Tibial nerve (tissue), 4 donors: Measurements from ENCODE around the gene IKZF1. TPM values are rescaled to one million over a fixed set of nuclear protein-coding genes. Genes with fewer than 3 reads are reported as not detected.

Source experiments
- DNase-seq, 2 donors: peaks; one replicate each; pipeline ENCODE4 v3.0.0-alpha.2; 2019; ENCODE audit warnings: low spot score in 2 of 2
- H3K27ac ChIP-seq, 4 donors: fragments of 200-600 bp; sonication (generic) in 3 of 4; one replicate each; pipeline ENCODE4 v1.5.1; 2017 to 2019; ENCODE audit warnings: mild to moderate bottlenecking in 1 of 4
- H3K27me3 ChIP-seq, 2 donors: fragments of 200-600 bp; sonication (generic) in 1 of 2; one replicate each; pipeline versions ENCODE4 v1.5.1 to v1.6.0; 2017 to 2019
- H3K36me3 ChIP-seq, 3 donors: fragments of 200-600 bp; sonication (generic); one replicate each; pipeline ENCODE4 v1.5.1; 2018 to 2019
- H3K4me1 ChIP-seq, 4 donors: fragments of 200-600 bp; sonication (generic) in 3 of 4; one replicate each; pipeline ENCODE4 v1.5.1; 2017 to 2019
- H3K4me3 ChIP-seq, 4 donors: fragments of 200-600 bp; sonication (generic) in 3 of 4; one replicate each; pipeline ENCODE4 v1.5.1; 2017 to 2019; ENCODE audit warnings: mild to moderate bottlenecking in 1 of 4, moderate library complexity in 1 of 4
- H3K9me3 ChIP-seq, 4 donors: fragments of 200-600 bp; sonication (generic) in 3 of 4; one replicate each; pipeline ENCODE4 v1.5.1; 2017 to 2019
- CTCF ChIP-seq, 5 experiments: fragments of 200-600 bp in 3 of 5; fragments of 450-650 bp in 2 of 5; sonication (generic) in 3 of 5; IDR thresholded peaks; one replicate each; pipeline ENCODE4 v1.5.1; 2016 to 2019; ENCODE audit warnings: antibody characterized with exemption in 5 of 5, mild to moderate bottlenecking in 3 of 5, moderate library complexity in 2 of 5
- EP300 ChIP-seq, 2 donors: sonication (generic); formaldehyde crosslinking; IDR thresholded peaks; one replicate each; pipeline ENCODE4 v1.6.1; 2017; ENCODE audit warnings: antibody characterized with exemption in 2 of 2, mild to moderate bottlenecking in 1 of 2
- POLR2A ChIP-seq, 2 donors: fragments of 450-650 bp; IDR thresholded peaks; one replicate each; pipeline ENCODE4 v1.6.1; 2017; ENCODE audit warnings: antibody characterized with exemption in 2 of 2, mild to moderate bottlenecking in 2 of 2, moderate library complexity in 2 of 2
- WGBS, 2 donors: methylation state at CpG; one replicate each; pipeline ENCODE4 v1.1.5; 2018; 5-methylcytosine and 5-hydroxymethylcytosine counted together
- total RNA-seq, 4 donors: library from RNA; depleted of rRNA; stranded (reverse); fragments of >200 nt; gene quantifications; one replicate each; pipeline ENCODE4 v1.1.0, GENCODE V29; 2016

The IKZF1 gene
- total RNA-seq, 4 donors from 2014 or later = 9.6 to 32.1 (median 20.7) TPM

GRCh38 chr7:50287129-50287528 is 17.4 kb upstream of the IKZF1 start:
- 83 to 100% methylated on average over 1 of the region's 1 CpG for whole genome bisulfite sequencing, 2 donors

GRCh38 chr7:50292165-50292757 is 12.3 kb upstream of the IKZF1 start:
- Histone ChIP-seq H3K4me1 (no peaks in the 10 kb centered on the region), H3K27ac (no peak overlapping the region), H3K9me3 (no peaks in the 10 kb centered on the region), H3K4me3 (no peak overlapping the region), H3K27me3 (no peaks in the 10 kb centered on the region), H3K36me3 (no peaks in the 10 kb centered on the region)
- no peak for TF ChIP-seq POLR2A (IDR thresholded peaks at IDR 0.05)
- TF ChIP-seq CTCF (IDR thresholded peaks at IDR 0.05) = no peak
- no peak for TF ChIP-seq EP300 (IDR thresholded peaks at IDR 0.05)
- no peak for DNase-seq

More at GRCh38 chr7:50287129-50287528, 17.4 kb upstream of the IKZF1 start:
- Histone ChIP-seq H3K27ac (no peak overlapping the region), H3K27me3 (no peaks in the 10 kb centered on the region), H3K4me3 (no peak overlapping the region), H3K4me1 (no peaks in the 10 kb centered on the region), H3K9me3 (no peaks in the 10 kb centered on the region), H3K36me3 (no peaks in the 10 kb centered on the region)
- TF ChIP-seq CTCF (IDR thresholded peaks at IDR 0.05) (no peak), POLR2A (IDR thresholded peaks at IDR 0.05) (no peak), EP300 (IDR thresholded peaks at IDR 0.05) (no peak)
- DNase-seq = no peak

GRCh38 chr7:50292763-50293162 is 11.8 kb upstream of the IKZF1 start:
- Histone ChIP-seq H3K27ac (no peak overlapping the region), H3K9me3 (no peaks in the 10 kb centered on the region), H3K27me3 (no peaks in the 10 kb centered on the region), H3K36me3 (no peaks in the 10 kb centered on the region), H3K4me1 (no peaks in the 10 kb centered on the region), H3K4me3 (no peak overlapping the region)
- TF ChIP-seq EP300 (IDR thresholded peaks at IDR 0.05) = no peak
- no peak for TF ChIP-seq POLR2A (IDR thresholded peaks at IDR 0.05)
- no peak for TF ChIP-seq CTCF (IDR thresholded peaks at IDR 0.05)
- DNase-seq = no peak

GRCh38 chr7:50293509-50294179 is 10.9 kb upstream of the IKZF1 start:
- DNase-seq = no peak
- Histone ChIP-seq H3K27me3 (no peaks in the 10 kb centered on the region), H3K9me3 (no peaks in the 10 kb centered on the region), H3K4me1 (no peaks in the 10 kb centered on the region), H3K27ac (no peak overlapping the region), H3K36me3 (no peaks in the 10 kb centered on the region), H3K4me3 (no peak overlapping the region)
- WGBS, 2 donors = 85 to 88% methylated on average over 7 of the region's 7 CpGs
- no peak for TF ChIP-seq EP300 (IDR thresholded peaks at IDR 0.05)
- TF ChIP-seq POLR2A (IDR thresholded peaks at IDR 0.05) = no peak
- TF ChIP-seq CTCF (IDR thresholded peaks at IDR 0.05) = no peak

GRCh38 chr7:50295133-50295532 is 9.4 kb upstream of the IKZF1 start:
- WGBS, 2 donors = 68 to 80% methylated on average over 5 of the region's 5 CpGs
- no peaks in the 10 kb centered on the region for H3K36me3 ChIP-seq
- H3K4me1 ChIP-seq = no peaks in the 10 kb centered on the region
- no peak overlapping the region for H3K27ac ChIP-seq
- TF ChIP-seq EP300 (IDR thresholded peaks at IDR 0.05) (no peak), CTCF (IDR thresholded peaks at IDR 0.05) (no peak), POLR2A (IDR thresholded peaks at IDR 0.05) (no peak)
- no peaks in the 10 kb centered on the region for H3K27me3 ChIP-seq
- no peak for DNase-seq
- H3K4me3 ChIP-seq = no peak overlapping the region
- H3K9me3 ChIP-seq = no peaks in the 10 kb centered on the region
